Measurements from ENCODE around the gene HYAL4. TPM values are rescaled to one million over a fixed set of nuclear protein-coding genes. Genes with fewer than 3 reads are reported as not detected.

The HYAL4 gene
- total and polyA plus RNA-seq, 2 experiments from 2014 or later = 0.07 TPM; not detected in 1

GRCh38 chr7:123905714-123906113 is 60.7 kb downstream of the HYAL4 start:
- no peaks in the 10 kb centered on the region for H3K36me3 ChIP-seq (replicated peaks; ENCODE audit: insufficient read depth, low read depth)
- H4K20me1 ChIP-seq (ENCODE audit: insufficient read depth, poor library complexity, severe bottlenecking) = no peaks in the 10 kb centered on the region
- no peaks in the 10 kb centered on the region for H3K9me2 ChIP-seq (replicated peaks; ENCODE audit: insufficient read depth)
- no peak overlapping the region for H2AFZ ChIP-seq
- no peaks in the 10 kb centered on the region for H3K9me3 ChIP-seq (ENCODE audit: low read depth)
- no peaks in the 10 kb centered on the region for H3K4me1 ChIP-seq (ENCODE audit: insufficient read depth)
- H3K4me3 ChIP-seq = no peak overlapping the region
- no peak for DNase-seq (ENCODE audit: low spot score)
- H3K4me2 ChIP-seq = no peak overlapping the region
- H3K27me3 ChIP-seq = no peaks in the 10 kb centered on the region
- H3K27ac ChIP-seq = no peak overlapping the region
- no peak for TF ChIP-seq EZH2phosphoT487 (IDR thresholded peaks at IDR 0.05; ENCODE audit: low read depth, severe bottlenecking, unreplicated experiment)
- TF ChIP-seq EZH2 (IDR thresholded peaks at IDR 0.05; ENCODE audit: borderline replicate concordance) = no peak
- TF ChIP-seq, protein P1, sequence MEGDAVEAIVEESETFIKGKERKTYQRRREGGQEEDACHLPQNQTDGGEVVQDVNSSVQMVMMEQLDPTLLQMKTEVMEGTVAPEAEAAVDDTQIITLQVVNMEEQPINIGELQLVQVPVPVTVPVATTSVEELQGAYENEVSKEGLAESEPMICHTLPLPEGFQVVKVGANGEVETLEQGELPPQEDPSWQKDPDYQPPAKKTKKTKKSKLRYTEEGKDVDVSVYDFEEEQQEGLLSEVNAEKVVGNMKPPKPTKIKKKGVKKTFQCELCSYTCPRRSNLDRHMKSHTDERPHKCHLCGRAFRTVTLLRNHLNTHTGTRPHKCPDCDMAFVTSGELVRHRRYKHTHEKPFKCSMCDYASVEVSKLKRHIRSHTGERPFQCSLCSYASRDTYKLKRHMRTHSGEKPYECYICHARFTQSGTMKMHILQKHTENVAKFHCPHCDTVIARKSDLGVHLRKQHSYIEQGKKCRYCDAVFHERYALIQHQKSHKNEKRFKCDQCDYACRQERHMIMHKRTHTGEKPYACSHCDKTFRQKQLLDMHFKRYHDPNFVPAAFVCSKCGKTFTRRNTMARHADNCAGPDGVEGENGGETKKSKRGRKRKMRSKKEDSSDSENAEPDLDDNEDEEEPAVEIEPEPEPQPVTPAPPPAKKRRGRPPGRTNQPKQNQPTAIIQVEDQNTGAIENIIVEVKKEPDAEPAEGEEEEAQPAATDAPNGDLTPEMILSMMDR (IDR thresholded peaks at IDR 0.05; ENCODE audit: poor library complexity) = no peak
- H3K79me2 ChIP-seq = no peaks in the 10 kb centered on the region

- Histone ChIP-seq H3K4me3 (no peak overlapping the region), H3K27me3 (no peaks in the 10 kb centered on the region), H4K20me1 (ENCODE audit: insufficient read depth, poor library complexity, severe bottlenecking) (no peaks in the 10 kb centered on the region), H3K9me2 (replicated peaks; ENCODE audit: insufficient read depth) (no peaks in the 10 kb centered on the region), H3K4me2 (no peak overlapping the region), H3K79me2 (no peaks in the 10 kb centered on the region), H3K4me1 (ENCODE audit: insufficient read depth) (no peaks in the 10 kb centered on the region), H3K36me3 (replicated peaks; ENCODE audit: insufficient read depth, low read depth) (no peaks in the 10 kb centered on the region), H3K27ac (peak overlapping the region; percentile 49), H2AFZ (peak overlapping the region; percentile 16), H3K9me3 (ENCODE audit: low read depth) (no peaks in the 10 kb centered on the region)
- TF ChIP-seq, protein P1 (IDR thresholded peaks at IDR 0.05; ENCODE audit: poor library complexity) = peak; percentile 32
- no peak for TF ChIP-seq EZH2 (IDR thresholded peaks at IDR 0.05; ENCODE audit: borderline replicate concordance)
- peak; percentile 57 for DNase-seq (ENCODE audit: low spot score)
- WGBS (ENCODE audit: low lambda C conversion rate, missing lambda C conversion rate) = 17% methylated on average over 2 of the region's 2 CpGs
Observed at GRCh38 chr7:123916240-123916724, 71.3 kb downstream of the HYAL4 start.

DNA sequence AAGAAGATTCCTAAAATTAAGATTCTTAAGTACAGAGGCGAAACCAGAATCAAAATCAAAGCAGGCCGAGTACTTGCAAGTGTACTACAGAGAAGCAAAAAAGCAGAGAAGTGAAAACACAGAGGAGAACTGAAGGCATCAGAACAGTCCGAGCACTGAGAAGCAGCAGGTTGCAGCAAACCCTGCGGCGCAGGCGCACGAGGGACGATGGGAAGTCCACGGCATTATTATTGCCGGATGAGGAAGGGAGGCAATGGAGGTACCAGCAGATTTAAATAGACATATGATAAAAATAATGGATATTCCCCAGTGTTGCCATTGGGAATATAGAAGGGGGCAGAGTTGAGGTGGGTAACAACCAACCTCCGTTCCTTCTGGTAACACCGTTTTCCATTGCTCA is 72.9 kb downstream of the HYAL4 start:
- TF ChIP-seq, protein P1 (IDR thresholded peaks at IDR 0.05; ENCODE audit: poor library complexity) = no peak
- TF ChIP-seq EZH2 (IDR thresholded peaks at IDR 0.05; ENCODE audit: borderline replicate concordance) (no peak), EZH2phosphoT487 (IDR thresholded peaks at IDR 0.05; ENCODE audit: low read depth, severe bottlenecking, unreplicated experiment) (no peak)
- H3K79me2 ChIP-seq = no peaks in the 10 kb centered on the region
- H3K36me3 ChIP-seq (replicated peaks; ENCODE audit: insufficient read depth, low read depth) = no peaks in the 10 kb centered on the region
- H3K9me3 ChIP-seq (ENCODE audit: low read depth) = no peaks in the 10 kb centered on the region
- no peak overlapping the region for H3K4me3 ChIP-seq
- no peaks in the 10 kb centered on the region for H4K20me1 ChIP-seq (ENCODE audit: insufficient read depth, poor library complexity, severe bottlenecking)
- no peak overlapping the region for H3K4me2 ChIP-seq
- no peak overlapping the region for H2AFZ ChIP-seq
- no peak for DNase-seq (ENCODE audit: low spot score)
- H3K4me1 ChIP-seq (ENCODE audit: insufficient read depth) = no peaks in the 10 kb centered on the region
- H3K27me3 ChIP-seq = no peaks in the 10 kb centered on the region
- no peak overlapping the region for H3K27ac ChIP-seq
- H3K9me2 ChIP-seq (replicated peaks; ENCODE audit: insufficient read depth) = no peaks in the 10 kb centered on the region
- 97% methylated on average over 12 of the region's 12 CpGs for WGBS (ENCODE audit: low lambda C conversion rate, missing lambda C conversion rate)

GRCh38 chr7:123918309-123918708 is 73.3 kb downstream of the HYAL4 start:
- no peak for TF ChIP-seq EZH2 (IDR thresholded peaks at IDR 0.05; ENCODE audit: borderline replicate concordance)
- no peak for TF ChIP-seq EZH2phosphoT487 (IDR thresholded peaks at IDR 0.05; ENCODE audit: low read depth, severe bottlenecking, unreplicated experiment)
- TF ChIP-seq, protein P1 (IDR thresholded peaks at IDR 0.05; ENCODE audit: poor library complexity) = no peak
- no peak overlapping the region for H3K4me2 ChIP-seq
- WGBS (ENCODE audit: low lambda C conversion rate, missing lambda C conversion rate) = 97% methylated on average over 8 of the region's 8 CpGs
- no peak overlapping the region for H3K4me3 ChIP-seq
- no peaks in the 10 kb centered on the region for H3K4me1 ChIP-seq (ENCODE audit: insufficient read depth)
- no peak overlapping the region for H3K27ac ChIP-seq
- no peaks in the 10 kb centered on the region for H3K79me2 ChIP-seq
- H2AFZ ChIP-seq = no peak overlapping the region
- no peaks in the 10 kb centered on the region for H3K9me3 ChIP-seq (ENCODE audit: low read depth)
- H4K20me1 ChIP-seq (ENCODE audit: insufficient read depth, poor library complexity, severe bottlenecking) = no peaks in the 10 kb centered on the region
- no peak for DNase-seq (ENCODE audit: low spot score)
- H3K27me3 ChIP-seq = no peaks in the 10 kb centered on the region
- no peaks in the 10 kb centered on the region for H3K36me3 ChIP-seq (replicated peaks; ENCODE audit: insufficient read depth, low read depth)
- no peaks in the 10 kb centered on the region for H3K9me2 ChIP-seq (replicated peaks; ENCODE audit: insufficient read depth)

Measured in hepatocyte (in vitro differentiated cells).